Panc1 (cell line): Measurements from ENCODE around the gene GSS.

Source experiments
- POLR2AphosphoS5 ChIP-seq: IDR thresholded peaks from 2 replicates; pipeline ENCODE4 v1.6.1; 2012; ENCODE audit warnings: mild to moderate bottlenecking, low read depth, low read length, moderate library complexity
- SIN3A ChIP-seq: IDR thresholded peaks from 2 replicates; pipeline ENCODE4 v1.6.1; 2012; ENCODE audit warnings: low read depth, mild to moderate bottlenecking, low read length, moderate library complexity, borderline replicate concordance; ENCODE audit not compliant: insufficient read depth
- TCF7L2 ChIP-seq: IDR thresholded peaks from 2 replicates; pipeline ENCODE4 v1.6.1; 2011; ENCODE audit warnings: mild to moderate bottlenecking, low read depth, low read length, inconsistent platforms
- TF ChIP-seq, protein P1 (sequence below): fragments of 450-650 bp; IDR thresholded peaks from 2 replicates; pipeline ENCODE4 v1.5.1; 2017; ENCODE audit warnings: mild to moderate bottlenecking
- TF ChIP-seq, protein P2 (sequence below), 2 experiments: IDR thresholded peaks; 2 replicates each; pipeline ENCODE4 v1.6.1; 2011 to 2012; ENCODE audit warnings: low read depth in 2 of 2, control low read depth in 1 of 2, low read length in 1 of 2, mild to moderate bottlenecking in 1 of 2, moderate library complexity in 1 of 2; ENCODE audit not compliant: insufficient read depth in 1 of 2

DNA sequence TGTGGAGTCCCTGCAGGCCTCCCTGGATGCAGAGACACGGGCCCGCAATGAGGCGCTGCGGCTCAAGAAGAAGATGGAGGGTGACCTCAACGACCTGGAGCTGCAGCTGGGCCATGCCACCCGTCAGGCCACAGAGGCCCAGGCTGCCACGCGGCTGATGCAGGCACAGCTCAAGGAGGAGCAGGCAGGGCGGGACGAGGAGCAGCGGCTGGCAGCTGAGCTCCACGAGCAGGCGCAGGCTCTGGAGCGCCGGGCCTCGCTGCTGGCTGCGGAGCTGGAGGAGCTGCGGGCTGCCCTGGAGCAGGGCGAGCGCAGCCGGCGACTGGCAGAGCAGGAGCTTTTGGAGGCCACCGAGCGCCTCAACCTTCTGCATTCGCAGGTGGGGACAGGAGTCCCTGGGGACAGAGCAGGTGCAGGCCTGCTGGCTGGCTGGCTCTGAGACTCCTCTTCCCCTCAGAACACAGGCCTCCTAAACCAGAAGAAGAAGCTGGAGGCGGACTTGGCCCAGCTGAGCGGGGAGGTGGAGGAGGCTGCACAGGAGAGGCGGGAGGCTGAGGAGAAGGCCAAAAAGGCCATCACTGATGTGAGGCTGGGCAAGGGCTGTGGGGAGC lies 44.8 kb upstream of the GSS start:
- TF ChIP-seq, protein P1, sequence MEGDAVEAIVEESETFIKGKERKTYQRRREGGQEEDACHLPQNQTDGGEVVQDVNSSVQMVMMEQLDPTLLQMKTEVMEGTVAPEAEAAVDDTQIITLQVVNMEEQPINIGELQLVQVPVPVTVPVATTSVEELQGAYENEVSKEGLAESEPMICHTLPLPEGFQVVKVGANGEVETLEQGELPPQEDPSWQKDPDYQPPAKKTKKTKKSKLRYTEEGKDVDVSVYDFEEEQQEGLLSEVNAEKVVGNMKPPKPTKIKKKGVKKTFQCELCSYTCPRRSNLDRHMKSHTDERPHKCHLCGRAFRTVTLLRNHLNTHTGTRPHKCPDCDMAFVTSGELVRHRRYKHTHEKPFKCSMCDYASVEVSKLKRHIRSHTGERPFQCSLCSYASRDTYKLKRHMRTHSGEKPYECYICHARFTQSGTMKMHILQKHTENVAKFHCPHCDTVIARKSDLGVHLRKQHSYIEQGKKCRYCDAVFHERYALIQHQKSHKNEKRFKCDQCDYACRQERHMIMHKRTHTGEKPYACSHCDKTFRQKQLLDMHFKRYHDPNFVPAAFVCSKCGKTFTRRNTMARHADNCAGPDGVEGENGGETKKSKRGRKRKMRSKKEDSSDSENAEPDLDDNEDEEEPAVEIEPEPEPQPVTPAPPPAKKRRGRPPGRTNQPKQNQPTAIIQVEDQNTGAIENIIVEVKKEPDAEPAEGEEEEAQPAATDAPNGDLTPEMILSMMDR: no peak
- TF ChIP-seq, protein P2, sequence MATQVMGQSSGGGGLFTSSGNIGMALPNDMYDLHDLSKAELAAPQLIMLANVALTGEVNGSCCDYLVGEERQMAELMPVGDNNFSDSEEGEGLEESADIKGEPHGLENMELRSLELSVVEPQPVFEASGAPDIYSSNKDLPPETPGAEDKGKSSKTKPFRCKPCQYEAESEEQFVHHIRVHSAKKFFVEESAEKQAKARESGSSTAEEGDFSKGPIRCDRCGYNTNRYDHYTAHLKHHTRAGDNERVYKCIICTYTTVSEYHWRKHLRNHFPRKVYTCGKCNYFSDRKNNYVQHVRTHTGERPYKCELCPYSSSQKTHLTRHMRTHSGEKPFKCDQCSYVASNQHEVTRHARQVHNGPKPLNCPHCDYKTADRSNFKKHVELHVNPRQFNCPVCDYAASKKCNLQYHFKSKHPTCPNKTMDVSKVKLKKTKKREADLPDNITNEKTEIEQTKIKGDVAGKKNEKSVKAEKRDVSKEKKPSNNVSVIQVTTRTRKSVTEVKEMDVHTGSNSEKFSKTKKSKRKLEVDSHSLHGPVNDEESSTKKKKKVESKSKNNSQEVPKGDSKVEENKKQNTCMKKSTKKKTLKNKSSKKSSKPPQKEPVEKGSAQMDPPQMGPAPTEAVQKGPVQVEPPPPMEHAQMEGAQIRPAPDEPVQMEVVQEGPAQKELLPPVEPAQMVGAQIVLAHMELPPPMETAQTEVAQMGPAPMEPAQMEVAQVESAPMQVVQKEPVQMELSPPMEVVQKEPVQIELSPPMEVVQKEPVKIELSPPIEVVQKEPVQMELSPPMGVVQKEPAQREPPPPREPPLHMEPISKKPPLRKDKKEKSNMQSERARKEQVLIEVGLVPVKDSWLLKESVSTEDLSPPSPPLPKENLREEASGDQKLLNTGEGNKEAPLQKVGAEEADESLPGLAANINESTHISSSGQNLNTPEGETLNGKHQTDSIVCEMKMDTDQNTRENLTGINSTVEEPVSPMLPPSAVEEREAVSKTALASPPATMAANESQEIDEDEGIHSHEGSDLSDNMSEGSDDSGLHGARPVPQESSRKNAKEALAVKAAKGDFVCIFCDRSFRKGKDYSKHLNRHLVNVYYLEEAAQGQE (IDR thresholded peaks at IDR 0.05; ENCODE audit: insufficient read depth in 1 of 2, low read depth in 2 of 2, low read length in 1 of 2): no peak
- TF ChIP-seq POLR2AphosphoS5: no peak
- no peak for TF ChIP-seq SIN3A
- TF ChIP-seq TCF7L2: no peak
